Measurements from ENCODE around the gene NDUFS4. TPM values are rescaled to one million over a fixed set of nuclear protein-coding genes. Genes with fewer than 3 reads are reported as not detected.

Gene NDUFS4
- total RNA-seq, 3 donors from 2014 or later (not counting 1 experiment from before 2014, with no cell fraction given), result 22.4 to 33.1 (median 25.7) TPM

GRCh38 chr5:53667621-53668020 is 107.2 kb downstream of the NDUFS4 start:
- Mint-ChIP-seq H3K4me1 (peaks cover 20 to 21% of the 10 kb centered on the region in 2 donors), H3K27me3 (ENCODE audit: low read depth in 2 of 2) (no peaks in the 10 kb centered on the region), H3K4me3 (no peak overlapping the region), H3K27ac (no peak overlapping the region), H3K9me3 (peaks cover 0 to 3% of the 10 kb centered on the region in 2 donors), H3K36me3 (no peaks in the 10 kb centered on the region)
- Histone ChIP-seq H3K27me3 (ENCODE audit: control insufficient read depth, insufficient read depth, low read length) (no peaks in the 10 kb centered on the region), H3K36me3 (ENCODE audit: control insufficient read depth, insufficient read depth, low read length) (peaks cover 2% of the 10 kb centered on the region), H3K4me1 (ENCODE audit: control insufficient read depth, insufficient read depth, low read length) (no peaks in the 10 kb centered on the region), H3K4me3 (ENCODE audit: low read length) (no peak overlapping the region), H3K9me3 (ENCODE audit: control insufficient read depth, insufficient read depth, low read length) (no peaks in the 10 kb centered on the region), H3K27ac (ENCODE audit: low read length) (no peak overlapping the region)
- WGBS (ENCODE audit: insufficient coverage), result 81% methylated on average over 1 of the region's 2 CpGs
- DNase-seq (no peak), ATAC-seq (no peak)
- TF ChIP-seq, protein P1, sequence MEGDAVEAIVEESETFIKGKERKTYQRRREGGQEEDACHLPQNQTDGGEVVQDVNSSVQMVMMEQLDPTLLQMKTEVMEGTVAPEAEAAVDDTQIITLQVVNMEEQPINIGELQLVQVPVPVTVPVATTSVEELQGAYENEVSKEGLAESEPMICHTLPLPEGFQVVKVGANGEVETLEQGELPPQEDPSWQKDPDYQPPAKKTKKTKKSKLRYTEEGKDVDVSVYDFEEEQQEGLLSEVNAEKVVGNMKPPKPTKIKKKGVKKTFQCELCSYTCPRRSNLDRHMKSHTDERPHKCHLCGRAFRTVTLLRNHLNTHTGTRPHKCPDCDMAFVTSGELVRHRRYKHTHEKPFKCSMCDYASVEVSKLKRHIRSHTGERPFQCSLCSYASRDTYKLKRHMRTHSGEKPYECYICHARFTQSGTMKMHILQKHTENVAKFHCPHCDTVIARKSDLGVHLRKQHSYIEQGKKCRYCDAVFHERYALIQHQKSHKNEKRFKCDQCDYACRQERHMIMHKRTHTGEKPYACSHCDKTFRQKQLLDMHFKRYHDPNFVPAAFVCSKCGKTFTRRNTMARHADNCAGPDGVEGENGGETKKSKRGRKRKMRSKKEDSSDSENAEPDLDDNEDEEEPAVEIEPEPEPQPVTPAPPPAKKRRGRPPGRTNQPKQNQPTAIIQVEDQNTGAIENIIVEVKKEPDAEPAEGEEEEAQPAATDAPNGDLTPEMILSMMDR (IDR thresholded peaks at IDR 0.05), result no peak
- intact Hi-C loops (cut with micrococcal nuclease), result no loop called here

GRCh38 chr5:53671447-53671846 is 111.0 kb downstream of the NDUFS4 start:
- intact Hi-C loops (cut with micrococcal nuclease), result no loop called here
- ATAC-seq (no peak), DNase-seq (no peak)
- Histone ChIP-seq H3K27ac (ENCODE audit: low read length) (no peak overlapping the region), H3K4me3 (ENCODE audit: low read length) (no peak overlapping the region), H3K9me3 (ENCODE audit: control insufficient read depth, insufficient read depth, low read length) (no peaks in the 10 kb centered on the region), H3K4me1 (ENCODE audit: control insufficient read depth, insufficient read depth, low read length) (no peaks in the 10 kb centered on the region), H3K27me3 (ENCODE audit: control insufficient read depth, insufficient read depth, low read length) (no peaks in the 10 kb centered on the region), H3K36me3 (ENCODE audit: control insufficient read depth, insufficient read depth, low read length) (peaks cover 6% of the 10 kb centered on the region)
- 100% methylated on average over 3 of the region's 3 CpGs for WGBS (ENCODE audit: insufficient coverage)
- Mint-ChIP-seq H3K27ac (peak overlapping the region in 1 of 2 donors; percentile 4), H3K4me1 (peaks cover 8 to 10% of the 10 kb centered on the region in 2 donors), H3K36me3 (no peaks in the 10 kb centered on the region), H3K27me3 (ENCODE audit: low read depth in 2 of 2) (no peaks in the 10 kb centered on the region), H3K9me3 (no peaks in the 10 kb centered on the region), H3K4me3 (no peak overlapping the region)
- TF ChIP-seq, protein P1 (IDR thresholded peaks at IDR 0.05), result no peak

- whole genome bisulfite sequencing (ENCODE audit: insufficient coverage), result 100% methylated on average over 1 of the region's 1 CpG
These were observed 113.7 kb downstream of the NDUFS4 start for GRCh38 chr5:53674121-53674520.

More at GRCh38 chr5:53674121-53674520, 113.7 kb downstream of the NDUFS4 start:
- ATAC-seq (no peak), DNase-seq (no peak)
- Mint-ChIP-seq H3K4me1 (peaks cover 12 to 15% of the 10 kb centered on the region in 2 donors), H3K27me3 (ENCODE audit: low read depth in 2 of 2) (no peaks in the 10 kb centered on the region), H3K27ac (no peak overlapping the region), H3K9me3 (no peaks in the 10 kb centered on the region), H3K4me3 (no peak overlapping the region), H3K36me3 (no peaks in the 10 kb centered on the region)
- H3K4me3 ChIP-seq (ENCODE audit: low read length), result no peak overlapping the region
- no peaks in the 10 kb centered on the region for H3K9me3 ChIP-seq (ENCODE audit: control insufficient read depth, insufficient read depth, low read length)
- no peaks in the 10 kb centered on the region for H3K4me1 ChIP-seq (ENCODE audit: control insufficient read depth, insufficient read depth, low read length)
- intact Hi-C loops (cut with micrococcal nuclease), result no loop called here
- no peak overlapping the region for H3K27ac ChIP-seq (ENCODE audit: low read length)
- TF ChIP-seq, protein P1 (IDR thresholded peaks at IDR 0.05), result no peak
- H3K36me3 ChIP-seq (ENCODE audit: control insufficient read depth, insufficient read depth, low read length), result peaks cover 8% of the 10 kb centered on the region
- H3K27me3 ChIP-seq (ENCODE audit: control insufficient read depth, insufficient read depth, low read length), result no peaks in the 10 kb centered on the region
